ENCODE data around the gene TARP.

The TARP gene

DNA sequence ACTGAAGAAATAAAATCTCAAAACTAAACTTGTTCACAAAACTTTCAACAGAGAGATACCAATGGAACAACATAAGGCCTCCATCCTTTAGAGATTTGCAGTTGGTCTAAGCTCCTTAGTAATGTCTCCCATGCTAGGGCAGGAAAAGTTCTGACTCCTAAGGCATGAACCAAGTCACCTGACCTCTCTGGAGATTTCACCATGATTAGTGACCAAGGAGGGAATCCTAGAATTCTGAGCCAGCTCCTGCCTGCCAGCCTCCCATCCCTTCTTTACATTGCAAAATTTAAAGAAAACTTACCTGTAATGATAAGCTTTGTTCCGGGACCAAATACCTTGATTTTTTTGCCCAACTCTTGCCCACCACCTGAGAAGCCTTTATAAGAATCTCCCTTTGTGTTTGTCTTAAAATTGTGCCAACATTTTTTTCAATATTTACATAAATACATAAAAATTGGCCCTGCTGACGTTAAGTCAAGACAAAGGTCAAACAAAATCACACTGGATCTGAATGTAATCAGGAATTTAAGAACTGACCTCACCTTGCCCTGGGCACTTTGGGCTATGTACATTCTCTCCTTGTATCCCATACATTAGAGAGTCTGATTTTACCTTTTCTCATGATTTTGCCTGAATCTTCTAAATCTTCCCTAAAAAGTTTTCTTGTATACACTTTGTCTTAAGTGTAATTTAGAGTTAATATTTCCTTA, at the start of gene TARP:
TARP (minus strand) TSS at position 351 of the 710 bp plus-strand sequence.
- no peak for DNase-seq

- DNase-seq, result no peak
Measured at GRCh38 chr7:38323156-38323555, 49.7 kb upstream of the TARP start.

- DNase-seq, result no peak
Measured at GRCh38 chr7:38322461-38322860, 49.0 kb upstream of the TARP start.

DNA sequence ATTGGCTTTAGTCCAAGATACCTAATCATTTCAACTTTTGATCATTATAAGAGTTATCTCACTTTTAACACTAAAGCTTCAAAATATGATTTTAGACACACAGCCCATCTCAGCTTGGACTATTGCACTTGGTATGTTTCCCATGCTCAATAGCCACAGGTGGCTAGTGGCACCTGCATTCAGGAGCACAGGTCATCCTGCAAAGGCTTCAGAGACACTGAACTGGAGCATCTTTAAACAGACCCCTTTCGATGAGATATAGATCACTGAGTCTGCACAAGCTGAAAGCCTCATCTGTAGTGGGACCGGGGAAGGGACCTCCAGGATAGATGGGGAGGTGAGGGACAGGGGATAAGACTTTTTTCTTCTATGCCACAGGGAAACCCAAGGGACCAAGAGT, 48.5 kb upstream of the TARP start:
- no peak for DNase-seq

DNA sequence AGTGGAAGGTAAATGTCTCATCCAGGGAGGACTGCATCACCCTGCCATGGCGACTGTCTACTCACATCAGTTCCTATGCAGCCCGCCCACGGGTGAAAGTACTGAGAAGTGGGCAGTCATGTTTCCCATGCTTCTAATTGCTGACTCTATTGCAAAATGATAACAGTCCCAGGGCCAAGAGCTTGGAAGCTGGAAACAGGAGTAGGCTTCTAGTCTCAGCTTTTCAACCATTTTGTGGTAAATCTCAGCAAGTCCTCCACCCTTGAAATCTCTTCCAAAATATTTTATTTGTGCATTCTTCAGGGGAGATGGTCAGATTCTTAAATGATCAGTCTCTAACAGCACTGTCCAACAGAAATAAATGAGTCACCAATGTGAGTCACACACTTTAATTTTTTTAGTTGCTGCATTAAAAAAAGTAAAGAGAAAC, 48.1 kb upstream of the TARP start:
- no peak for DNase-seq

DNA sequence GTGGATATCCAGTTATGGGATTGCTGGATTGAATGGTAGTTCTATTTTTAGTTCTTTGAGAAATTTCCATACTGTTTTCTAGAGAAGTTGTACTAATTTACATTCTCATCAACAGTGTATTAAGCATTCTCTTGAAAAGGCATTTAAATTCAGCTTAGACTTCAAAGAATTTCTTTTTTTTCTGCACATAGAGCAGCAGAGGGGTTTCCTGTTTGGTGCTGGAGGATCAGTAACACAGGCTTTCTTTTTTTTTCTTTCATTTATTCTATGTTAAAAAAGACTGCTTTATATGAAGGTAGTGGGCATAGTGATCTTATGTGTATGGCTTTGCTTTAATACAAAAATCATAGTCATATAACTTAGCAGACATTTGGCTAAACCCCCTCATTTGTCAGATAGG, 47.6 kb upstream of the TARP start:
- DNase-seq, result no peak

GRCh38 chr7:38319873-38320272, 46.4 kb upstream of the TARP start:
- no peak for DNase-seq

DNA sequence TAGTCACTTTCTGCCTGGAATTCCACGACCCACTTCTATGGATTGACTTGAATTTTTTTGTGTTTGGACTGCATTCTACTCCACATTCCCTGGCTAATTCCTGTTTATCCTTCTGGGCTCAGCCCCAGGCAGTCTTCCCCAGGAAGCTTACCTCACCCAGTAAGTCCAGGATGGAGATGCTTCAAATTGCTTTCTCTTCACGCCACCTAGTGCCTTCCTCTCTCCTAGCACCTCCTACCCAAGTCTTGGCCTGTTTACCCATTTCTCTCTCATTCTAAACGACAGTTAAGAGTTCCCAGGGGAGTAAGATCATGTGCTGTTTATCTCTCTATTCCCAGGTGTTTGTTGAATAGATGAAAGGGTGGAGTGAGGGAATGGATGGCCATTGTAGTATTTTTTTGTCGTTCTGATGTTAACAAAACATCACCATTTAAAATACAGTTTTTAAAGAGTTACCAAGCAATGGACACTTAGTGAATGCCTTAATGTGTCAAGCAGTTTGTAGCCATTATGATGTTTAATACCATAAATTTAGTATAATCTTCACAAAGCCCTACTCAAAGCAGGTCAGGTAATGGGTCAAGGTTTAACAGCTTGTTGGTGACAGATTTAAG, 45.5 kb upstream of the TARP start:
- DNase-seq, result peak; percentile 93

- DNase-seq, result no peak
Measured at GRCh38 chr7:38318241-38318640, 44.8 kb upstream of the TARP start.

- no peak for DNase-seq
Measured at GRCh38 chr7:38317515-38317914, 44.1 kb upstream of the TARP start.

- no peak for DNase-seq
Measured at GRCh38 chr7:38316733-38317360, 43.4 kb upstream of the TARP start.

DNA sequence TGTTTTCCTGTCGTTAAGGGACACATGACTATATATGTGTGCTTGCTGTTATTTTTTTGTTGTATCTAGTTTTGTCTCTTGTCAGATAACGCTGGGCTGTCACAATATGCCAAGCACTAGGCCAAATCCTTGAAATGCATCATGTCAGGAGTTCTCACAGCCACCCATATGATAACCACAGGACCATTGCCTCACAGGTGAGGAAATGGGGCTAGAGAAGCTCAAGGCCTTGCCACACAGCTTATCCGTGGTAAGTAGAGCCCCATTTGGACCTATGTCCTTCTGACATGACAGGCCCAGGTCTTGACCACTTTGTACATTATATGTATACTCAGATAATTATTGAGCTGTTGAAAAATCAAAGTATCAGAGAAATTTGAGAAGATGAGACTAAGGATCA, 42.0 kb upstream of the TARP start:
- no peak for DNase-seq

- no peak for DNase-seq
Measured at GRCh38 chr7:38312821-38313220, 39.4 kb upstream of the TARP start.

DNA sequence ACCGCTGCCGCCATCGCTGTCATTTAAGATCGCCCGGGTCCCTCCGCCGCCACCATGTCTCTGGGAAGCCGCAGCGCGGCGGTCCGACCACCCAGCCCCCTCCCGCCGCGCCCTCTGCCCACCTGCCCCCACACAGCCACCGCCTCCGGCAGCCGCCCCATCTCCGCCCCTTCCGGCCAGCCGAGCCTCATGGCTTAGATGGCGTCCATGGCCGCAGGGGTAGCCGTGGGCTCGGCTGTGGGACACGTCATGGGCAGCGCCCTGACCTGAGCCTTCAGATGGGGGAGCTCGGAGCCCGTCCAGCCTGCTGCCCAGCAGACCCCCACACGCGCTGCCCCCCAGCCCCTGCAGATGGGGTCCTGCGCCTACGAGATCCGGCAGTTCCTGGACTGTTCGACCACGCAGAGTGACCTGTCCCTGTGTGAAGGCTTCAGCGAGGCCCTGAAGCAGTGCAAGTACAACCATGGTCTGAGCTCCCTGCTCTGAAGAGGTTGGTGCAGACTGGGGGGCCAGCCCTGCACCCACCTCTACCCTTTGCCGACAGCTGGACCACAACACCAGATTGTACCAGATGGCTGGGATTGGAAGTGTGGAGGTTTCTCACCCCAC, 38.0 kb upstream of the TARP start:
- DNase-seq, result peak; percentile 75

DNA sequence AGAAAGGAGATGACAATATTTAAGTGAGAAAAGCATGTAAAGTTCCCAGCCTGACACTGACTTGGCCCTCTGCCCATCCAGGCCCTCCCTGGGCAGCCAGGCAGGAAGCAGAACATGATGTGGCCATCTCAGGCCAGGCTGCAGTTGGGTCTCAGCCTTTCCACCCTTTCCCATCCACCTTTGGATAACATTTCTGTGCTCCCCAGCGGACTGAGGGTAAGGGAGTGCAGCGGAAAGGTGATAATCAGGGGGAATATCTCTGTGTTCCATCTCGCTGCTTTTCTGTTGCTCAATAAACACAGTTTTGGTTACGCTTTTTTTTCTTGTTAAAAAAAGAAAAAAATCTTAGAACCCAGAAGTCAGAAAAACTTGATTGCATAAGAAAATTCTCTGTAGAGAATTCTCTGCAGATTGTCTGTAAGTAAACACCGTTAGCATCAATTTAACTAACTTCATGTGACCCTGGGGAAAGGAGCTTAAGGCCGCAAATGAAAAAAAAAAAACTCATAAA, 37.2 kb upstream of the TARP start:
- DNase-seq, result peak; percentile 21

DNA sequence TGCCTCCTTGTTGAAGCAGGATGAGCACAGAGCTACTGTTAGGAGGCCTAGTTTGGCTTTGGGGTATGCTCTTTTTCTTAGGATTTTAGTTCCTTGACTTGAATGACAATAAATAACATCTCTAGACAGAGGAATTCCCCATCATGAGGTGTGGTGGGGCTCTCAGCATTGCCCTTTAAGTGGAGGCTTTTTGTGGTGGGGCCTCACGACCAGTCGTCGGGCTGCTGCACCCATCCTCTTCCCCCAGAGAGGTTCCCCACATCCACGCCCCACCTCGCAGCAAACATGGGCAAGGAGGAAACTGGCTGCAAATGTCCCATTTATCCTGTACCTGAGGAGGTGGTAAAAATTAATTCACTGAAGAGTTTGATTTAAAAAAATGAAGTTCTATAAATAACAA, 36.1 kb upstream of the TARP start:
- no peak for DNase-seq

DNA sequence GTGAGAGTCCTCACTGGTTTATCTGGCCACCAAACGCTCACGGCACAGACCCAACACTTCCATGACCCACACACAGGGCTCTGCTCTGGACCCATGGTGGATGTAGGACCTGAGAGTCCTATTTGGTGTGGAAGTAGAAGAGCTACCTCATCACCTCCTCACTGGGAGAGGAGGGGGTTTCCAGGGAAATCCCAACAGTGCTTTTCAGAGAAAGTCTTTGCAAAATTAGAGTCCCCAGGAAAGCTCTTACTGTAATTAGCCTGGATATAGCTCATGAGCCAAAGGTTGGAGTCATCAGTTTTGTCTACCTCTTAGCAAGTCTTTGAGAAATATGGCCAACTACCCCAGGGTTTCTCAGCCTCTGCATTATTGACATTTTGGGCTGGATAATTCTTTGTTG, 34.7 kb upstream of the TARP start:
- DNase-seq, result no peak

DNA sequence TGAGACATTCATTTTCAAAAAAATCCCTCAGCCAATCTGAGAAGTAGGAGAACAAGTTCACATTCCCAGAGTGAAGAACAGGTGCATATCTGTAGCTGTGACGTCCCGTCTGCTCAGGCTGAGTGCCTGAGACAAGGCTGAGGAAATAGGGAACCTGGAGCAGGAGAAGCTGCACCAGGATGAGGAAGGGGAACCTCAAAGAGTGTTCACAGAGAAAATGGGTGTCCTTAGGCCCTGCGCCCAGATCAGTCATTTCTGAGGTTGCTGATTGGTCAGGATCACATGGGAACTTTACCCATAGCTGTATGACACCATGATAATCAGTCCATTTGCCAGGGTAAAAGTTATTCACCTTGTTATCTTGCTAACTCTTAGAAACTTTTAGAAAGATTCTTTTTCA, 34.2 kb upstream of the TARP start:
- no peak for DNase-seq

GRCh38 chr7:38306914-38307313, 33.5 kb upstream of the TARP start:
- no peak for DNase-seq

DNA sequence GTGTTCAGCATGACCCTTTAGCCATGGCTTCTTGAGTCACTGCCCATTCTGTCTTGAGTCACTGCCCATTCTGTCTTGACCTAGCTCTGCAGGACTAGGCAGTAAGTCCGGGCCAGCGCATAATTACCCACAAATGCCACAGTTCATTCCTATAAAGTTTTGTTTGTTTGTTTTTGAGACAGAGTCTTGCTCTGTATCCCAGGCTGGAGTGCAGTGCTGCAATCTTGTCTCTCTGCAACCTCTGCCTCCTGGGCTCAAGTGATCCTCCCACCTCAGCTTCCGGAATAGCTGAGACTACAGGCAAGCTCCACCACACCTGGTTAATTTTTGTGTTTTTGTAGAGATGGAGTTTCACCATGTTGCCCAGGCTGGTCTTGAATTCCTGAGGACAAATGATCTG, 32.7 kb upstream of the TARP start:
- DNase-seq, result no peak

DNA sequence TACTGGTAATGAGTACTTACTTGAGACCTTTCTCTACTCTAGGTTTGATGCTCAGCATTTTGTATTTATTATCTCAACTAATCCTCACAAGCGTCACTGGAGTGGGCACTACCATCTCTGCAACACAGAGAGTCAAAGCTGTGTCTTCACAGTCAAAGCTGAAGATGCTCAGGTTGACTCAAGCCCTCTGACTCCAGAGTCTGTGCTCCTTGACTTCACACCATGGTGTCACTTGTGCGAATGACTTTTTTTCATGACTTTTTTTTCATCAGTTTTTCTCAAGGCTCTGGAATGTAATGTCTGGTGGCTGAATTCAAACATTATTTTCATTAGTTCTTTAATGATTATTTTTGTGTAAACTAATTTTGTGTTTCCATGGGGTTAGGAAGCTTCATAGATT, 30.4 kb upstream of the TARP start:
- DNase-seq, result no peak

DNA sequence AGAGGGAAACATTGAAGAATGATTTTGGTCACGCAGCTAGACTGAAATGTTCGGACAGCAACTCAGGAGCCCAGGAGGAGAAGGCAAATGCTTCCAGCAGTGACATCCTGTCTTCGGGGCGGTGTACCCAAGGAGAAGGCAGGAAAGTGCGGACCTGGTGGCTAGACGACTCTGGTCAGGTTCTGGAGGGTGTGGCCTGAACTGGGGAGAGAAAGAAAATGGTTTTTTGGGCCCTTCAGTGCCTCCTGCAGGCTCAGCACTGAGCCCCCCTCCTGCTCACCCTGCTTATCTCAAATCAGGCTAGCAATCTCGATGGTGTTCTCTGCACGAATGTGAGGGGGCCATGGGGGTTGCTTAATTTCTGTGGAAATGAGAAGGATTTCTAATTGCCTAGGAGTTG, 26.7 kb upstream of the TARP start:
- no peak for DNase-seq

- no peak for DNase-seq
Measured at GRCh38 chr7:38299275-38299931, 26.0 kb upstream of the TARP start.

Data from NCI-H69 (cell line).